Measurements from ENCODE around the gene ARFGAP2.

The ARFGAP2 gene

GRCh38 chr11:47136921-47137320 lies 39.8 kb downstream of the ARFGAP2 start:
- Histone ChIP-seq H3K4me3 (replicated peaks; ENCODE audit: insufficient read depth, low read length) (no peak overlapping the region), H3K27me3 (ENCODE audit: insufficient read depth, poor library complexity, severe bottlenecking) (no peaks in the 10 kb centered on the region), H3K27ac (replicated peaks) (no peak overlapping the region)
- TF ChIP-seq SPI1 (IDR thresholded peaks at IDR 0.05; ENCODE audit: borderline replicate concordance, low read depth) (no peak), GABPA (IDR thresholded peaks at IDR 0.05; ENCODE audit: low read depth) (no peak), CTCF (IDR thresholded peaks at IDR 0.05; ENCODE audit: insufficient read depth, low read length) (no peak), POLR2AphosphoS5 (IDR thresholded peaks at IDR 0.05; ENCODE audit: low read depth) (no peak), REST (IDR thresholded peaks at IDR 0.05; ENCODE audit: insufficient replicate concordance, low read depth) (no peak)
- no peak for DNase-seq (ENCODE audit: low read depth in 1 of 2, low spot score in 1 of 2)

GRCh38 chr11:47136327-47136726 lies 40.4 kb downstream of the ARFGAP2 start:
- no peak for DNase-seq (ENCODE audit: low read depth in 1 of 2, low spot score in 1 of 2)
- Histone ChIP-seq H3K4me3 (replicated peaks; ENCODE audit: insufficient read depth, low read length) (no peak overlapping the region), H3K27me3 (ENCODE audit: insufficient read depth, poor library complexity, severe bottlenecking) (no peaks in the 10 kb centered on the region), H3K27ac (replicated peaks) (no peak overlapping the region)
- no peak for TF ChIP-seq REST (IDR thresholded peaks at IDR 0.05; ENCODE audit: insufficient replicate concordance, low read depth)
- no peak for TF ChIP-seq POLR2AphosphoS5 (IDR thresholded peaks at IDR 0.05; ENCODE audit: low read depth)
- no peak for TF ChIP-seq SPI1 (IDR thresholded peaks at IDR 0.05; ENCODE audit: borderline replicate concordance, low read depth)
- no peak for TF ChIP-seq GABPA (IDR thresholded peaks at IDR 0.05; ENCODE audit: low read depth)
- no peak for TF ChIP-seq CTCF (IDR thresholded peaks at IDR 0.05; ENCODE audit: insufficient read depth, low read length)

- Histone ChIP-seq H3K4me3 (replicated peaks; ENCODE audit: insufficient read depth, low read length) (no peak overlapping the region), H3K27me3 (ENCODE audit: insufficient read depth, poor library complexity, severe bottlenecking) (no peaks in the 10 kb centered on the region), H3K27ac (replicated peaks) (no peak overlapping the region)
- DNase-seq (ENCODE audit: low read depth in 1 of 2, low spot score in 1 of 2): no peak
- TF ChIP-seq CTCF (IDR thresholded peaks at IDR 0.05; ENCODE audit: insufficient read depth, low read length) (no peak), REST (IDR thresholded peaks at IDR 0.05; ENCODE audit: insufficient replicate concordance, low read depth) (no peak), SPI1 (IDR thresholded peaks at IDR 0.05; ENCODE audit: borderline replicate concordance, low read depth) (no peak), GABPA (IDR thresholded peaks at IDR 0.05; ENCODE audit: low read depth) (no peak), POLR2AphosphoS5 (IDR thresholded peaks at IDR 0.05; ENCODE audit: low read depth) (no peak)
Measured at GRCh38 chr11:47132981-47133380, 43.7 kb downstream of the ARFGAP2 start.

Measured in HL-60 (cell line).